Fibroblast of pulmonary artery (primary cell): ENCODE data around the gene PTPRC.

ENCODE experiments used
- DNase-seq: peaks from one replicate; pipeline ENCODE4 v3.0.0-alpha.2; 2010; ENCODE audit warnings: low read depth
- H3K4me3 ChIP-seq: replicated peaks from 2 replicates; pipeline ENCODE4 v1.5.1; 2011; ENCODE audit warnings: low read depth, mild to moderate bottlenecking, control low read depth, low read length, moderate library complexity
- CTCF ChIP-seq: IDR thresholded peaks from 2 replicates; pipeline ENCODE4 v1.5.1; 2011; ENCODE audit warnings: mild to moderate bottlenecking, control low read depth, low read length, inconsistent platforms; ENCODE audit errors: missing control alignments

The PTPRC gene

DNA sequence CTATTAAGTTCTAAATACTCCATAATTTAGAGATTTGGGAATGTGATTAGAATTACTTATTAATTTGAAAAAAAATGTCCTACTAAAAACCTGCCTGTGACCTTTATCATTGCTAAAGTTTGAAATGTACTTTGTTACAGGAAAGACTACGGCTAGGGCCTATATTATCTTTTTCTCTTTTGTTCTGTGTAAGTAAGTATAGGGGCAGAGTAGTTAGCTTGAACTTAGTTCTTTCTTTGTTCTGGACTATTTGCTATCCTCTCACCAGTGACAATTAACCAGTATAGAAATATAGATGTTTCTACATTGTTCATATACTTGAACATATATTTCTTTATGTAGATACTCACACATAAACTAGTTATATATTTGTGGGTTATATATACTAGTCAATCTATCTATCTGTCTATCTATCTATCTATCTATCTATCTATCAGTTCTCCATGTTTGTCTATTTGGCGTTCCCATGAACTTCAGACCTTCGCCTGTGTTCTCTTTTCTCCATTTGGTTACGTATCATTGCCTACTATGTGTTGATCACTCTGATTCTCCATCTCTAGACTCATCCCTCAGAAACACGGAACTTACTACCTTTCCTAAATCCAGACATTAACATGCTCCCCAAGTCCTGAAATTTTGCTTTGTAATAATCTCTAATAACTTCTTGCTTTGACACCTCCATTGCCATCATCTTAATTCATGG is 3.3 kb downstream of the PTPRC start:
- TF ChIP-seq CTCF: no peak
- no peak overlapping the region for H3K4me3 ChIP-seq
- no peak for DNase-seq

- no peak for DNase-seq
- H3K4me3 ChIP-seq: no peak overlapping the region
- TF ChIP-seq CTCF: no peak
Observed at GRCh38 chr1:198642983-198643382, 4.1 kb downstream of the PTPRC start.

- H3K4me3 ChIP-seq: no peak overlapping the region
- no peak for TF ChIP-seq CTCF
- no peak for DNase-seq
Observed at GRCh38 chr1:198643808-198644207, 5.0 kb downstream of the PTPRC start.

- TF ChIP-seq CTCF: no peak
- no peak for DNase-seq
- no peak overlapping the region for H3K4me3 ChIP-seq
Observed at GRCh38 chr1:198647055-198647454, 8.2 kb downstream of the PTPRC start.

DNA sequence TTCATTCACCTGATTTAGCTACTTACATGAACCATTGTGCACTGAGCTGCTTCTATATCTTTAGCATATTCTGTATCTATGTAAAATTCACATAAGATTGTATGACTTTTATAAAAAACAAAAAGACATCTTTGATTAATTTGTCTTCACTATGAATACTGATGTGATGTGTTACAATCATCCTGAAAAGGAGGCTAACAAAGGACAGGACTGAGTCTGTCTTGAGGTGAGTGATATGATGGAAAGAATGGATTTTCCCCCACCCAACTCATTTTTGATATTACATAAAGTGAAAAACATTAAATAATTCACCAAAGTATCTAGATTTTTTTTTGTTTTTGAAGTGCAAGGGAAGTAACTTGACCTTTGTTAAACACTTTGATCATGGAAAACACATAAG is 9.8 kb downstream of the PTPRC start:
- no peak for TF ChIP-seq CTCF
- DNase-seq: no peak
- no peak overlapping the region for H3K4me3 ChIP-seq

- TF ChIP-seq CTCF: no peak
- no peak overlapping the region for H3K4me3 ChIP-seq
- no peak for DNase-seq
Observed at GRCh38 chr1:198649232-198649967, 10.6 kb downstream of the PTPRC start.
